Fibroblast of the aortic adventitia (primary cell): ENCODE data around the gene ITPR1. TPM values are rescaled to one million over a fixed set of nuclear protein-coding genes. Genes with fewer than 3 reads are reported as not detected.

Experiments used
- DNase-seq: peaks from one replicate; pipeline ENCODE4 v3.0.0-alpha.2; 2010; ENCODE audit warnings: low read depth
- H3K4me3 ChIP-seq: 2 replicates; pipeline ENCODE4 v1.5.1; 2011; ENCODE audit warnings: low read depth, mild to moderate bottlenecking, control low read depth, low read length, moderate library complexity
- CTCF ChIP-seq: IDR thresholded peaks from 2 replicates; pipeline ENCODE4 v1.5.1; 2011; ENCODE audit warnings: mild to moderate bottlenecking, low read length, control low read depth, inconsistent platforms; ENCODE audit not compliant: insufficient read depth
- total RNA-seq: library from RNA; depleted of rRNA; stranded (reverse); fragments of >200 nt; gene quantifications from 2 replicates; pipeline ENCODE4 v1.2.3, GENCODE V29; 2012; ENCODE audit warnings: low replicate concordance

ITPR1 gene
- total RNA-seq, 1 donor = 8.9 TPM

- TF ChIP-seq CTCF = no peak
- no peak overlapping the region for H3K4me3 ChIP-seq
- no peak for DNase-seq
Observed at GRCh38 chr3:4525560-4526223, 32.5 kb downstream of the ITPR1 start.

GRCh38 chr3:4528320-4528719, 35.2 kb downstream of the ITPR1 start:
- no peak for DNase-seq
- TF ChIP-seq CTCF = no peak
- no peak overlapping the region for H3K4me3 ChIP-seq

GRCh38 chr3:4528819-4529600, 35.9 kb downstream of the ITPR1 start:
- H3K4me3 ChIP-seq = no peak overlapping the region
- no peak for TF ChIP-seq CTCF
- DNase-seq = no peak

- DNase-seq = no peak
- no peak overlapping the region for H3K4me3 ChIP-seq
- TF ChIP-seq CTCF = no peak
Observed at GRCh38 chr3:4529876-4530588, 36.9 kb downstream of the ITPR1 start.

- no peak for DNase-seq
- no peak for TF ChIP-seq CTCF
- no peak overlapping the region for H3K4me3 ChIP-seq
Observed at GRCh38 chr3:4531478-4532025, 38.4 kb downstream of the ITPR1 start.

- no peak for DNase-seq
- TF ChIP-seq CTCF = no peak
- H3K4me3 ChIP-seq = no peak overlapping the region
Observed at GRCh38 chr3:4532535-4533112, 39.5 kb downstream of the ITPR1 start.
